CD4-positive, alpha-beta T cell (primary cell): ENCODE data around the gene CFAP157. TPM values are rescaled to one million over a fixed set of nuclear protein-coding genes. Genes with fewer than 3 reads are reported as not detected.

Source experiments
- ATAC-seq: fragments of 200-7000 bp; cut with Tn5 transposase; one replicate; pipeline ENCODE4 v1.10.0; 2022; ENCODE audit warnings: mild to moderate bottlenecking; ENCODE audit not compliant: poor library complexity
- CTCF ChIA-PET: fragments of 350-600 bp; sonication (Branson Sonifier 250); formaldehyde crosslinking; loops from one replicate; lab custom pipeline; 2021; ENCODE audit warnings: antibody characterized with exemption, inconsistent platforms; lab: Charles Lee
- POLR2A ChIA-PET: fragments of 350-600 bp; sonication (Branson Sonifier 250); formaldehyde crosslinking; loops from one replicate; lab custom pipeline; 2021; ENCODE audit warnings: antibody characterized with exemption, inconsistent platforms; lab: Charles Lee
- DNase-seq, 14 experiments: peaks; one replicate each; pipeline ENCODE4 v3.0.0-alpha.2; 2013 to 2020; ENCODE audit warnings: mixed read lengths in 2 of 14
- H3K27ac ChIP-seq, 2 donors: one replicate each; pipeline versions ENCODE4 v1.5.1 to v1.7.0; 2013; ENCODE audit warnings: low read length in 2 of 2, low read depth in 1 of 2, mild to moderate bottlenecking in 1 of 2
- H3K27me3 ChIP-seq, 2 experiments: 1 replicate in 1 of 2; 2 replicates in 1 of 2; pipeline versions ENCODE4 v1.6.1 to v1.7.0; 2013; ENCODE audit warnings: low read length in 2 of 2, control low read depth in 1 of 2, mild to moderate bottlenecking in 1 of 2, moderate library complexity in 1 of 2; ENCODE audit not compliant: insufficient read depth in 2 of 2, control insufficient read depth in 1 of 2
- H3K36me3 ChIP-seq: one replicate; pipeline ENCODE4 v1.6.1; 2013; ENCODE audit warnings: low read length, control low read depth; ENCODE audit not compliant: insufficient read depth
- H3K4me1 ChIP-seq: one replicate; pipeline ENCODE4 v1.6.1; 2013; ENCODE audit warnings: low read length, control low read depth; ENCODE audit not compliant: insufficient read depth
- H3K4me3 ChIP-seq: one replicate; pipeline ENCODE4 v1.5.1; 2013; ENCODE audit warnings: mild to moderate bottlenecking, low read length, moderate library complexity
- H3K9me3 ChIP-seq, 2 experiments: 1 replicate in 1 of 2; 2 replicates in 1 of 2; pipeline versions ENCODE4 v1.6.1 to v1.7.0; 2013; ENCODE audit warnings: low read length in 2 of 2, mild to moderate bottlenecking in 2 of 2, control low read depth in 1 of 2, moderate library complexity in 1 of 2; ENCODE audit not compliant: control insufficient read depth in 1 of 2, insufficient read depth in 1 of 2
- H3K27ac Mint-ChIP-seq: one replicate; pipeline ENCODE4 v1.8.0; 2020; ENCODE audit warnings: mixed read lengths
- H3K27me3 Mint-ChIP-seq: one replicate; pipeline ENCODE4 v1.8.0; 2021; ENCODE audit warnings: mixed read lengths
- H3K36me3 Mint-ChIP-seq: one replicate; pipeline ENCODE4 v1.8.0; 2021; ENCODE audit warnings: low read depth, mixed read lengths
- H3K4me1 Mint-ChIP-seq: one replicate; pipeline ENCODE4 v1.8.0; 2021; ENCODE audit warnings: low read depth, mixed read lengths
- H3K4me3 Mint-ChIP-seq: one replicate; pipeline ENCODE4 v1.8.0; 2020; ENCODE audit warnings: mild to moderate bottlenecking, mixed read lengths
- H3K9me3 Mint-ChIP-seq: one replicate; pipeline ENCODE4 v1.8.0; 2020; ENCODE audit warnings: mixed read lengths
- CTCF ChIP-seq: fragments of 200-600 bp; IDR thresholded peaks from one replicate; pipeline ENCODE4 v1.8.0; 2022; ENCODE audit warnings: antibody characterized with exemption, mild to moderate bottlenecking
- intact Hi-C, 2 experiments: fragments of 100-400 bp; cut with DNase I in 1 of 2; cut with micrococcal nuclease in 1 of 2; formaldehyde crosslinking; loops; one replicate each; pipeline versions ENCODE4 v1.15.1 to v1.9.0; 2023 to 2025; cut with DNase I, micrococcal nuclease
- total RNA-seq, 174 experiments: library from RNA in 2 of 174; stranded (reverse) in 2 of 174; gene quantifications; one replicate each; pipeline ENCODE4 v1.2.3 and lab custom pipeline; 2021 to 2026

Gene CFAP157
- total RNA-seq, 2 experiments from 2014 or later = 0.11 TPM; not detected in 1

GRCh38 chr9:127693697-127694096, 13.1 kb upstream of the CFAP157 start:
- no peaks in the 10 kb centered on the region for H3K27me3 Mint-ChIP-seq
- Histone ChIP-seq H3K36me3 (no peaks in the 10 kb centered on the region), H3K4me3 (no peak overlapping the region), H3K27me3 (no peaks in the 10 kb centered on the region), H3K9me3 (no peaks in the 10 kb centered on the region), H3K4me1 (peaks cover 1% of the 10 kb centered on the region), H3K27ac (no peak overlapping the region)
- H3K9me3 Mint-ChIP-seq = no peaks in the 10 kb centered on the region
- H3K36me3 Mint-ChIP-seq = no peaks in the 10 kb centered on the region
- H3K27ac Mint-ChIP-seq = no peak overlapping the region
- POLR2A ChIA-PET = no interaction called here
- ATAC-seq = no peak
- no peak for DNase-seq
- CTCF ChIA-PET = no interaction called here
- H3K4me3 Mint-ChIP-seq = no peak overlapping the region
- intact Hi-C loops = no loop called here
- peaks cover 5% of the 10 kb centered on the region for H3K4me1 Mint-ChIP-seq
- no peak for TF ChIP-seq CTCF

- CTCF ChIA-PET = no interaction called here
Measured at GRCh38 chr9:127694890-127695720, 11.7 kb upstream of the CFAP157 start.

GRCh38 chr9:127697575-127697974, 9.2 kb upstream of the CFAP157 start:
- POLR2A ChIA-PET = no interaction called here
- Histone ChIP-seq H3K4me3 (no peak overlapping the region), H3K4me1 (peaks cover 13% of the 10 kb centered on the region), H3K27ac (no peak overlapping the region), H3K9me3 (no peaks in the 10 kb centered on the region), H3K36me3 (no peaks in the 10 kb centered on the region), H3K27me3 (no peaks in the 10 kb centered on the region)
- Mint-ChIP-seq H3K27me3 (no peaks in the 10 kb centered on the region), H3K27ac (no peak overlapping the region), H3K9me3 (no peaks in the 10 kb centered on the region), H3K4me3 (no peak overlapping the region), H3K4me1 (peaks cover 12% of the 10 kb centered on the region), H3K36me3 (no peaks in the 10 kb centered on the region)
- ATAC-seq (no peak), DNase-seq (no peak)
- intact Hi-C loops = no loop called here
- TF ChIP-seq CTCF = no peak
- CTCF ChIA-PET = no interaction called here

More at GRCh38 chr9:127694890-127695720, 11.7 kb upstream of the CFAP157 start:
- Histone ChIP-seq H3K4me3 (no peak overlapping the region), H3K27ac (no peak overlapping the region), H3K4me1 (peaks cover 13% of the 10 kb centered on the region), H3K27me3 (no peaks in the 10 kb centered on the region), H3K9me3 (no peaks in the 10 kb centered on the region), H3K36me3 (no peaks in the 10 kb centered on the region)
- no peak overlapping the region for H3K27ac Mint-ChIP-seq
- H3K9me3 Mint-ChIP-seq = no peaks in the 10 kb centered on the region
- no peak for TF ChIP-seq CTCF
- peaks cover 12% of the 10 kb centered on the region for H3K4me1 Mint-ChIP-seq
- no peak overlapping the region for H3K4me3 Mint-ChIP-seq
- H3K27me3 Mint-ChIP-seq = no peaks in the 10 kb centered on the region
- DNase-seq = no peak
- POLR2A ChIA-PET = no interaction called here
- H3K36me3 Mint-ChIP-seq = no peaks in the 10 kb centered on the region
- intact Hi-C loops = no loop called here
- ATAC-seq = no peak
